Measurements from ENCODE around the gene SMIM20.

The SMIM20 gene

GRCh38 chr4:25962393-25962792 lies 48.4 kb downstream of the SMIM20 start:
- DNase-seq = no peak

GRCh38 chr4:25965629-25966028 lies 51.6 kb downstream of the SMIM20 start:
- DNase-seq = no peak

GRCh38 chr4:25966171-25966570 lies 52.2 kb downstream of the SMIM20 start:
- no peak for DNase-seq

GRCh38 chr4:25969374-25970155 lies 55.5 kb downstream of the SMIM20 start:
- DNase-seq = no peak

- no peak for DNase-seq
Measured at GRCh38 chr4:25970226-25970675, 56.2 kb downstream of the SMIM20 start.

- DNase-seq = no peak
Measured at GRCh38 chr4:25970691-25971432, 56.8 kb downstream of the SMIM20 start.

- DNase-seq = no peak
Measured at GRCh38 chr4:25972366-25972765, 58.3 kb downstream of the SMIM20 start.

GRCh38 chr4:25972984-25973745 lies 59.1 kb downstream of the SMIM20 start:
- no peak for DNase-seq

GRCh38 chr4:25976780-25977179 lies 62.8 kb downstream of the SMIM20 start:
- no peak for DNase-seq

- no peak for DNase-seq
Measured at GRCh38 chr4:25977397-25978170, 63.6 kb downstream of the SMIM20 start.

- no peak for DNase-seq
Measured at GRCh38 chr4:25978327-25978726, 64.3 kb downstream of the SMIM20 start.

Data from NCI-H524 treated with DMSO at 0.1 percent for 48 hours (cell line).